ENCODE results near the gene CENPH. TPM values are rescaled to one million over a fixed set of nuclear protein-coding genes. Genes with fewer than 3 reads are reported as not detected.
A peak's percentile ranks its signal among the peaks of the same experiment; 100 is the strongest.
"Not testable (repeated sequence)": the region's sequence is repeated elsewhere in the genome, so short reads cannot be mapped to it uniquely, and the experiment has no call there.

CENPH gene, protein sequence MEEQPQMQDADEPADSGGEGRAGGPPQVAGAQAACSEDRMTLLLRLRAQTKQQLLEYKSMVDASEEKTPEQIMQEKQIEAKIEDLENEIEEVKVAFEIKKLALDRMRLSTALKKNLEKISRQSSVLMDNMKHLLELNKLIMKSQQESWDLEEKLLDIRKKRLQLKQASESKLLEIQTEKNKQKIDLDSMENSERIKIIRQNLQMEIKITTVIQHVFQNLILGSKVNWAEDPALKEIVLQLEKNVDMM
- 1 to 10 TPM; 1.3 to 3.8 (median 2.6) TPM for total RNA-seq
- 10 to 100 TPM in 1 of 3 donors, 1 to 10 TPM in 2; 5.4 to 11.3 (median 5.8) TPM for polyA plus RNA-seq

DNA sequence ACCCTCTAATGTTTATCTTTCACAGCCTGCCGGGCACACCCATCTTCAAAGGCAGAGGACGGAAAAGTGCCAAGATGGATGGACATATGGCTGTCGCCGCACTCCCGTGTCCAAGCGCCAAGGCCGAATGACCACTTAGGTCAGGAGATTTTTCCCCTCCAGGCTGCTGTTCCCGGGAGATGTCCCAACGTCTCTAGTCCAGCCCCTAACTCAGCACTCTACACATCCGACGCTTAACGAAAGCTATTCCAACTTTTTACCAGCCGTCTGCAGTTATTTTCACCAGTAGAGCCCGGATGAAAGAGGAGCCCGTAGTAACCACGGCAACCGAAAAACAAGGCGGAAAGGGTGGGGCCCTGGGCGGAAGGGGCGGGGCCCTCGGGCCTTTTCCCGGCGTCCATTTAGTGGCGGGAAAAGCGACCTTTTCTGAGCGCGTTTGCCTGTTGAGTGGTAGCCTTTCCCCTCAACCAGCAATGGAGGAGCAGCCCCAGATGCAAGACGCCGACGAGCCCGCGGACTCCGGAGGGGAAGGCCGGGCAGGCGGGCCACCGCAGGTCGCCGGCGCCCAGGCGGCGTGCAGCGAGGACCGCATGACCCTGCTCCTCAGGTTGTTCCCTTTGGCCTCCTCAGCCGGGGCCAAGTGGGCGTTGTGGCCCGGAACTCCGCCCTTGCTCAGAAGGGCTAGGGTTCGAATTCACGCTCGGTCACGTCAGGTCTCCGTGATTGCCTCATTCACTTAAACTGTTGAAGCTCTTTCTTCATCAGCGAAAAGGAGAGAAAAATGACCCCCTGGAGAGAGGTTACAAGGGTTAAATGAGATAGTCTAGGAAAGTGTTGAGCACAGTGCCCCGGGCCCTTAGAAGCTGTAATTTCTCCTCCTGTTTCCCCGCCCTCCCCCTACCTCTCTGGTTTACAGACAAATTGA lies at the start of gene CENPH:
CENPH (plus strand) TSS at position 422 of the 925 bp plus-strand sequence; CDS start at position 474, 52 bp downstream.
- H3K9me3 ChIP-seq: no peaks in the 10 kb centered on the region
- intact Hi-C loops (cut with DNase I): loop anchor here (1.0 to 10.0 kb wide), 3 partner anchors 22 to 145 kb away; partner anchors contain the start of genes CCDC125 and CCNB1
- WGBS, 2 donors: 0% methylated on average over 55 of the region's 55 CpGs
- H3K4me3 ChIP-seq: peak within 1 kb of the TSS; percentile 60 to 80 (median 70)
- H3K27me3 ChIP-seq: no peaks in the 10 kb centered on the region
- H3K36me3 ChIP-seq: no peaks in the 10 kb centered on the region
- TF ChIP-seq POLR2AphosphoS5 (IDR thresholded peaks at IDR 0.05): peak in 1 of 4 donors; percentile 41
- TF ChIP-seq, protein P1, sequence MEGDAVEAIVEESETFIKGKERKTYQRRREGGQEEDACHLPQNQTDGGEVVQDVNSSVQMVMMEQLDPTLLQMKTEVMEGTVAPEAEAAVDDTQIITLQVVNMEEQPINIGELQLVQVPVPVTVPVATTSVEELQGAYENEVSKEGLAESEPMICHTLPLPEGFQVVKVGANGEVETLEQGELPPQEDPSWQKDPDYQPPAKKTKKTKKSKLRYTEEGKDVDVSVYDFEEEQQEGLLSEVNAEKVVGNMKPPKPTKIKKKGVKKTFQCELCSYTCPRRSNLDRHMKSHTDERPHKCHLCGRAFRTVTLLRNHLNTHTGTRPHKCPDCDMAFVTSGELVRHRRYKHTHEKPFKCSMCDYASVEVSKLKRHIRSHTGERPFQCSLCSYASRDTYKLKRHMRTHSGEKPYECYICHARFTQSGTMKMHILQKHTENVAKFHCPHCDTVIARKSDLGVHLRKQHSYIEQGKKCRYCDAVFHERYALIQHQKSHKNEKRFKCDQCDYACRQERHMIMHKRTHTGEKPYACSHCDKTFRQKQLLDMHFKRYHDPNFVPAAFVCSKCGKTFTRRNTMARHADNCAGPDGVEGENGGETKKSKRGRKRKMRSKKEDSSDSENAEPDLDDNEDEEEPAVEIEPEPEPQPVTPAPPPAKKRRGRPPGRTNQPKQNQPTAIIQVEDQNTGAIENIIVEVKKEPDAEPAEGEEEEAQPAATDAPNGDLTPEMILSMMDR (IDR thresholded peaks at IDR 0.05): no peak
- H3K4me1 ChIP-seq: peaks cover 0 to 17% (median 15%) of the 10 kb centered on the region in 4 donors
- DNase-seq: peak; percentile 93
- H3K27ac ChIP-seq: peak within 1 kb of the TSS; percentile 56 to 79 (median 76)

DNA sequence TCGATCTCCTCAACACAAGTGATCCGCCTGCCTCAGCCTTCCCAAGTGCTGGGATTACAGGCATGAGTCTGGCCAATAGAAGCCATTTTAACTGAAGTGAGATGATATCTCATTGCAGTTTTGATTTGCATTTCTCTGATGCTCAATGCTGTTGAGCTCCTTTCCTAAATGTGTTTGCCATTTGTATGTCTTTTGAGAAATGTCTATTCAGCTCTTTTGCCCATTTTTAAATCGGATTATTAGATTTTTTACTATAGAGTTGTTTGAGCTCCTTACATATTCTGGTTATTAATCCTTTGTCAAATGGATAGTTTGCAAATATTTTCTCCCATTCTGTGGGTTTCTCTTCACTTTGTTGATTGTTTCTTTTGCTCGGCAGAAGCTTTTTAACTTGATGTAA lies 49.1 kb upstream of the CENPH start:
- intact Hi-C loops (cut with DNase I); H3K4me3 ChIP-seq: not testable (repeated sequence)
- WGBS, 2 donors: 93 to 94% methylated on average over 4 of the region's 4 CpGs

DNA sequence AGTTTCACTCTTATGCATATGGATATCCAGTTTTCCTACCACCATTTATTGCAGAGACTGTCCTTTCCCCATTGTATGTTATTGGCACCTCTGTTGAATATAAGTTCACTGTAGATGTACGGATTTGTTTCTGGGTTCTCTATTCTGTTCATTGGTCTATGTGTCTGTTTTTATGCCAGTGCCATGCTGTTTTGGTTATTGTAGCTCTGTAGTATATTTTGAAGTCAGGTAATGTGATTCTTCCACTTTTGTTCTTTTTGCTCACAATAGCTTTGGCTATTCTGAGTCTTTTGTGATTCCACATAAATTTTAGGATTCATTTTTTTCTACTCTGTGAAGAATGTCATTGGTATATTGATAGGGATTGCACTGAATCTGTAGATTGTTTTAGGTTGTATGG lies 48.6 kb upstream of the CENPH start:
- no peak overlapping the region for H3K4me3 ChIP-seq
- TF ChIP-seq EP300 (IDR thresholded peaks at IDR 0.05) (no peak), POLR2AphosphoS5 (IDR thresholded peaks at IDR 0.05) (no peak), POLR2A (IDR thresholded peaks at IDR 0.05) (no peak)
- TF ChIP-seq, protein P1 (IDR thresholded peaks at IDR 0.05): no peak
- H3K27ac ChIP-seq: no peak overlapping the region
- intact Hi-C loops (cut with DNase I): no loop called here
- WGBS, 2 donors: 89 to 91% methylated on average over 1 of the region's 1 CpG
- no peaks in the 10 kb centered on the region for H3K4me1 ChIP-seq
- H3K36me3 ChIP-seq: no peaks in the 10 kb centered on the region
- H3K9me3 ChIP-seq: peaks cover 0 to 5% (median 1%) of the 10 kb centered on the region in 4 donors
- no peak for DNase-seq
- no peaks in the 10 kb centered on the region for H3K27me3 ChIP-seq

More for the DNA sequence above, 49.1 kb upstream of the CENPH start:
- not testable (repeated sequence) for H3K4me1 ChIP-seq, H3K36me3 ChIP-seq, DNase-seq, H3K9me3 ChIP-seq, H3K27ac ChIP-seq, H3K27me3 ChIP-seq

DNA sequence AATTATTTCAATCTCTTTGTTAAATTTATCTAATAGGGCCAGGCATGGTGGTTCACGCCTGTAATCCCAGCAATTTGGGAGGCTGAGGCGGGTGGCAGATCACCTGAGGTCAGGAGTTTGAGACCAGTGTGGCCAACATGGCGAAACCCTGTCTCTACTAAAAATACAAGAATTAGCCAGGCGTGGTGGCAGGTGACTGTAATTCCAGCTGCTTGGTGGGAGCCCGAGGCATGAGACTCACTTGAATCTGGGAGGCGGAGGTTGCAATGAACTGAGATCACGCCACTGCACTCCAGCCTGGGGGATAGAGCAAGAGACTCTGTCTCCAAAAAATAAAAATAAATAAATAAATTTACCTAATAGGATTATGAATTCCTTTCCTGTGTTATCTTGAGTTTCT lies 40.8 kb upstream of the CENPH start:
- intact Hi-C loops (cut with DNase I); H3K9me3 ChIP-seq: not testable (repeated sequence)
- WGBS, 2 donors: 95 to 97% methylated on average over 7 of the region's 7 CpGs

DNA sequence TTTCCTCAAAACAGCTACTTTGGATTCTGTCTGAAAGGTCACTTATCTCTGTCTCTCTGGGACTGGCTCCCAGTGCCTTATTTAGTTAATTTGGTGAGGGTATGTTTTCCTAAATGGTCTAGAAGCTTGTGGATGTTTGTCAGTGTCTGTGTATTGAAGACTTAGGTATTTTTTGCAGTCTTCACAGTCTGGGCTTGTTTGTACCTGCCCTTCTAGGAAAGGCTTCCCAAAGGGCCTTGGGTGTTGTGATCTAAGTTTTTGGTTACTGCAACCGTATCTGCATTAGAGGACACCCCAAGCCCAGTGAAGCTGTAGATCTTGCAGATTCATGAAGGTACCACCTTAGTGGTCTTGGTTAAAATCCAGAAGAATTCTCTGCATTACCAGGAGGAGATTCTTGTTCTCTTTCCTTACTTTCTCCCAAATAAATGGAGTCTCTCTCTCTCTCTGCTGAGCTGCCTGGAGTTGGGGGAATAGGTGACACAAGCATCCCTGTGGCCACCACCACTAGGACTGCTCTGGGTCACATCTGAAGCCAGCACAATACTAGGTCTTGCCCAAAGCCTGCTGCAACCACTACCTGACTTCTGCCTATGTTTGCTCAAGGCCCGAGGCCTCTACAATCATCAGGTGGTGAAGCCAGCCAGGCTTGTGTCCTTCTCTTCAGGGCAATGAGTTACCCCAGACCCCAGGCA lies 40.3 kb upstream of the CENPH start:
- no peak overlapping the region for H3K4me3 ChIP-seq
- intact Hi-C loops (cut with DNase I): no loop called here
- no peaks in the 10 kb centered on the region for H3K4me1 ChIP-seq
- TF ChIP-seq, protein P1 (IDR thresholded peaks at IDR 0.05): no peak
- TF ChIP-seq POLR2A (IDR thresholded peaks at IDR 0.05) (no peak), EP300 (IDR thresholded peaks at IDR 0.05) (no peak), POLR2AphosphoS5 (IDR thresholded peaks at IDR 0.05) (no peak)
- no peak for DNase-seq
- no peak overlapping the region for H3K27ac ChIP-seq
- H3K36me3 ChIP-seq: no peaks in the 10 kb centered on the region
- 87 to 93% methylated on average over 2 of the region's 2 CpGs for WGBS, 2 donors
- H3K9me3 ChIP-seq: no peaks in the 10 kb centered on the region
- H3K27me3 ChIP-seq: no peaks in the 10 kb centered on the region

More for the DNA sequence above, 40.8 kb upstream of the CENPH start:
- not testable (repeated sequence) for H3K4me1 ChIP-seq, H3K4me3 ChIP-seq, H3K36me3 ChIP-seq, H3K27me3 ChIP-seq, H3K27ac ChIP-seq, DNase-seq

All from sigmoid colon (tissue), 7 donors.